ENCODE measurements around the gene CRISP2.

The CRISP2 gene

DNA sequence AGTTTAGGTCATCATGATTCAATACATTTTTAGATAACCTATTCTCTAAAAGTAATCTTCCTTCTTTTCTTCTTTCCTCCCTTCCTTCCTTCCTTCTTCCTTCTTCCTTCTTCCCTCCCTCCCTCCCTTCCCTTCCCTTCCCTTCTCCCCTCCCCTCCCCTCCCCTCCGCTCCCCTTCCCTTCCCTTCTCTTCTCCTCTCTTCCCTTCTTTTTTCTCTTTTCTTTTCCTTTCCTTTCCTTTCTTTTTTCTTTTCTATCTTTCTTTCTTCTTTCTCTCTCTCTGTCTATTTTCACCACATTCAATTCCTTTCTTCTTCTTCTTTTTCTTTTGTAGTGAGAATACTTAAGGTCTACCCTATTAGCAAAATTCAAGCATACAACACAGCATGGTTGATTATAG is 59.4 kb downstream of the CRISP2 start:
- no peak for DNase-seq

DNA sequence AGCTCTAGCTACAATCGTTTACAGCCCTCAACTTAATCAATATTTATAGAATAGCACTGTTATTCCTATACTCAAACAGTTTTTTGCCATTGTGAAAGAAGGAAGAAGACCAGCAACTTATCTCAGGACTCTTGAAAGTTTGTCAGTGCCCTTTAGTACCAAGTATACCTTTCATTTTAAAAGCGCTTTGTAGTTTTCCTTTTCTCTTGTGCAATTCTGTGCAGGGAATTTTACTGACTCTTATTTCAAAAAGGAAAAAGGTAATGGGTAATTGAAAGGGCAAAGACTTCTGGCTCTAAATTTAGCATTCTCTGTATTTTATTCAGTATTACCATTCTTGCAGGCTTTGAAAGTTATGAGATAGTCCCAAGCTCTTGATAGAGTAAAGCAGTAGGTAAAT is 59.9 kb downstream of the CRISP2 start:
- DNase-seq, result no peak

DNA sequence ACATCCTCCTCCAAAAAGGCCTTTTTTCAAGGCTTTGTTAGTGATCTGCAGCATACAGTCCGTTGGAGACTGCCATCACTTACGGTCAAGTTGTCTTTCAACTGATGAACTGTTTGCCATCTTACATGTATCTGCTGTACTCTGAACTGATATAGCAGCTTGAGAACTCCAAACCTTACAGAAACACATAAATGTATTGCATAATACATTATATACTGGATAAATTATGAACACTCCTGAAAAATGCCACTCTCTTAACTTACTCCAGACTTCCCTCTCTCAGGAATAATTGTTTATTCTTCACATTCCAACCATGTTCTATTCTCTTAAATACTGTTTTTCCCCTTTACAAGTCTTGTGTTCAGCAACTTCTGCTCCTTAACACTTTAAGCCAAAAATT is 62.1 kb downstream of the CRISP2 start:
- DNase-seq, result no peak

DNA sequence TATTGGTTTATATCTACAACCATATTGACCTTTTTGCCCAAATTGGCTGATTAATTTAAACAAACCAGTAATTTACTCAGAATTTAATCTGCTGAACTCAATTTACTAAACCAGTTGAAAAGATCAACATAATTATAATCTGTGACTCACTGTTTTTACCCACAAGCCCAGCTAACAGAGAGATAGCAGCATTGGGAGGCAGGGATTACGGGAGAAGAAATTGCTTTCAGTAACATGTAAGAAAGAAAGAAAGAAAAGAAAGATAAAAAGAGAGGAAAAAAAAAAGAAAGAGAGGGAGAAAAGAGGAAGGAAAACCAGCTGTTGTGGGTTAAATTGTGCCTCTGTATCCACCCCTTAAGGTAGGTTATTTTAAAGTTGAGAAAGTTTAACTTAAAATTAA is 63.4 kb downstream of the CRISP2 start:
- DNase-seq, result no peak

DNA sequence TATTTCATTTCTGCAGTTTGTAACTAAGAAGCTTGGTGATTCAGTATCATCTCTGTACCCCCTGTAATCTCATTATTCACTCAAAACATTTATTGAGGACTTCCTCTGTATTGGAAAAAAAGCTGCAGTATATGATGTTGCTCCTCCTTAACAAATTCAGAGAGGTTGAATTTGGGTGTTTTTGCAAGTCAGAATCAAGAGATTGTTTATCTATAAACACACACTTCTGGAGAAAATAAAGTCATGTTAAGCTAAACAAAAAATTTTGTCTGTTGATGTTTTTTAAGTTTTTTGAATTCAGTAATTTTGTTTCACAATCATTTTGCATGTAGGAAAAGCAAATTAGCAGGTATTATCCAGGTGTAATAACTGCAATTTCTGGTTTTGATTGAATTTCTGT is 65.3 kb downstream of the CRISP2 start:
- no peak for DNase-seq

DNA sequence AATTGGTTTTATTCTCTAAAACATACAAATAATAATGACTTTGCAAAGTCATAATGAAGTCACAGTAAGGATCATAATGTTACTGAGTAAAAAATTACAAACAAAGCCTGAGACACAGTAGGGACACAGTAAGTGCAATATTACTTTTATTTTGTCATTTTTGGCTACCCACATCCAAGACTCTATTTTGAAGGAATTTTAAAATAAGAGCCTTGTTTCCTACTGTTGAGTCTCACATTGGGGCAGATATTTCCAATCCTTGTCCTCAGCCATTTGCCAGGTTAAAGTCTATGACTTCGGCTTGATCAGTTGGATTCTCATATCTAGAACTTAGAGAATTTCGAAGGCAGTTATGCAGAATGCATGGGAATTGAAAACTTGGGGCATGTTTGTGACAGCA is 65.9 kb downstream of the CRISP2 start:
- no peak for DNase-seq

DNA sequence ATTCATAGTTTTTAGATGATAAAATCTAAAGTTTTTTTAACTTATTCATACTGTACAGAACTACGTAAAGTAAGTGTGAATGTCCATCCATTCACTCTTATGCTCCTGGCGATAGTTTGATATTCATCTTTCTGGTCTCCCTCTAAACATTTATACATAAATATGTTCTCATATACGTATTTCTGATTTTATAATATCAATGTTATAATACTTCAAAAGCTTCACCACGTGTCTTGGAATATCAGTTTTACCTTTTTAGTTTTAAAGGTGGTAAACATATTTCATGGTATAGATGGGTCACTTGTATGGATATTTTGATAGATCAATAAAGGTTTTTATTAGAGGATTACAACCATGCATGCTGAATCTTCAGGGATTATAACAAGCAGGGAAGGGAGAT is 66.4 kb downstream of the CRISP2 start:
- DNase-seq, result no peak

DNA sequence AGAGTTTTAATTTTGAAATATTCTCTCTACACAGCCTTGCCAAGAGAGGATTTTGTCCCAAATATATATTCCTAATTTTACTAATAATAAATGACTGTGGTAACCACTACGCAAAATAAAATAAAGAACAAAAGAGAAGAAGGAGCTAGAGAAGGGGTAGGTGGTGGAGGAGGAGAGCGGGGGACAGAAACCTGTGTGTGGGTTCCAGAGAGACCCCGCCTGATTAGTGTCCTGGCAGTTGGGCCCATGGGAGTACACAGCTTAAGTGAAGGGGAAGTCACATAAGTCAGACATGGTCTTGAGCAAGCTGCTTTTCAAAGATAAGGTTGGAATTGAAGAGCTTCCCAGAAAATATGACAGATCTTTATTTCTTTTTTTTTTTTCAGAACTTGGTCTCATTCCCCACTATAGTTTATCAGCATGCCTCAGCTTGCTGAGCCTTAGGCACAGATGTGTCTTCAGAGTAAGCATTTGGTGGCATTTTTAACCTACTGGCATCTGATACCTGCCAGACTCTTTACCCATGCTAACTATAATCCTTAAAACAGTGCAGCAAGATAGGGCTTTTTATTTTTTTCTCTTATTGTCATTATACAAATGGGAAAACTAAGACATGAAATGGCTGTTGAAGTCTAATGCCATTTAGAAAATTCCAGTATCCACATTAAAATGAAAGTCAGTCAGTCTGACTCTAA is 67.1 kb downstream of the CRISP2 start:
- no peak for DNase-seq

DNA sequence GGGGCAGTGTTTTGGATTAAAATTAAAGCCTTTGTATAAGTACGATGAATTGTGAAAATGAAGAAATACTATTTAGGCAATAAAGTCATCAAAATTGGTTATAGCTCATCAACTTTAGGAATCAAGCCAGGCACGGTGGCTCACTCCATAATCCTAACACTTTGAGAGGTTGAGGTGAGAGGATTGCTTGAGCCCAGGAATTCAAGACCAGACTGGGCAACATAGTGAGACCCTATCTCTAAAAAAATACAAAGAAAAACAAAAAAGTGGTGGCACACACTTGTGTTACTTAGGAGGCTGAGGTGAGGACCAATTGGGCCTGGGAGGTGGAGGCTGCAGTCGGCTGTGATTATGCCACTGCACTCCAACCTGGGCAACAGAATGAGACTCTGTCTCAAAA is 68.2 kb downstream of the CRISP2 start:
- DNase-seq, result no peak
